Inflammatory macrophage (primary cell): ENCODE measurements around the gene PUS10.

Experiments
- DNase-seq, 2 donors: peaks; one replicate each; pipeline ENCODE4 v3.0.0-alpha.2; 2020 to 2022

PUS10 gene

GRCh38 chr2:60966507-60967405 lies 51.3 kb downstream of the PUS10 start:
- no peak for DNase-seq

GRCh38 chr2:60965499-60965785 lies 52.6 kb downstream of the PUS10 start:
- DNase-seq = no peak

DNA sequence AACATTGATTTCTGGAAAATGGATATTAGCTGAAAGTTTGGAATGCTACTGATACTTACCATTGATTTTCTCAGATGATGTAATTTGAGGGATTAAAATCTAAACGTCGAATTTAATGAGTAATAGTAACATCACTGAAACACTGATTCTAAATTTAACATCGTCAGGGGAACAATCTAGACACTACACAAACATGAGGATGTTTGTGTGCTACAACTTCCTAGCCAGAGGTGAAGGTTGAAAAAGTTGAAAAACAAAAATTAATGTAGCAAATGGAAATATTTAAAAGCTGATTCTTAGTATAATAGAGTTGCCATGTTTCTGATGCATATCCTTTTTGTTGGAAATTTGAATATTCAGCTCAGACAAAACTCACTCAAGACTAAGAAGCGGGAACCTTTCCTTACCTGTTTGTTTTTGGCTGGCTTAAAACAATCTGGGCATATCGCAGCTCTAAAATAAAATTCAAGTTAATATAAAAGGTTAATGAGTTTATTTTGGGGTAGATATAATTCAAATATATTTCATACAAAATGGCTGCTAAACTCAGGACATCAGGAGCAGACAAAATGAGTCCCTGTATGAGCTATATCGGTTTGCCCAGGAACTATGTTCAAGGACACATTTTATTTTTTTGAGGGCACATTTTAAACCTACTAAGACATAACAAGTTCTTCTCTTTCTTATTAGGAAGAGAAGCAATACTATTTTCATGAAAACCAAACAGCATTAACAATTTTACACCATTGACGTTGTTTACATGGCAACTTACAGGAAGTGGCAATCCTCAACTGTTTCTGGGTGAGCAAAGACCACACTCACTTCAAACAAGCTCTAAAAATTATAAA lies 53.2 kb downstream of the PUS10 start:
- DNase-seq = no peak

- no peak for DNase-seq
Measured at GRCh38 chr2:60963190-60963589, 54.9 kb downstream of the PUS10 start.

GRCh38 chr2:60962528-60962927 lies 55.5 kb downstream of the PUS10 start:
- DNase-seq = no peak

DNA sequence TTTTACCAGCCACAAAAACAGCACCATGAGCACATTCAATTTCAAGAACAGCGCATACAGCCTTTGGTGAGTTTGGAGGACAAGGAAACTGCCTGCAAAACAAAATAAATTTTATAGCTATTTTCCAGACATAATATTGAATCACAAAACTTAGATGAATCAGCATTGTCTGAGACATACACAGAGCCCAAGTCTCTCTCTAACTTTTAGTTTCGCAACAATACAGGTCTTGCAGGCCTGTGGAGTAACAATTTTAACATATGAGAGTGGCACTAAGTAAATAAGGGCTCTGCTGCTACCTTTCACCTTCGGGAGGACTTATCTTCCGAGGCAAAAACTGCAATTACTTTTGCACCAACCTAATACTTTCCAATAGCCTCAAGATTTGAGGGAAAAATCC lies 56.6 kb downstream of the PUS10 start:
- DNase-seq = peak in 1 of 2 donors; percentile 5

DNA sequence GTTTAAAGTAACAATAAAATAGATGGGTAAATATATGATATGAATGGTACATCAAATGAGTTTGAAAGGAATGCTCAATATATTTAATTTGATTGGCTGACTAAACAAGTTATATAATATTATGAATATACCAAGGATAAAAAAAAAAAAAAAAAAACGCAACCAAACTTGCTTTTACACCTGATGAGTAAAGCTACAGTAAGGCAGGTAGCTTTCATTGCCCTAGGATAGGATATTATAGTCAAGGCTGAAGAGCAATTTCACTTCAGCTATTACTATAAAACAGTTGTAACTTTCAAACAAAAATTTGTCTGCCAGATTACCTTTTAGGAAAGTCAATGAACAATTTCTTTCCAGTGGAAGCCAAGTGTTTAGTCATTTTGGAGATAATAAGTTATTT lies 57.3 kb downstream of the PUS10 start:
- no peak for DNase-seq

- DNase-seq = no peak
Measured at GRCh38 chr2:60959501-60959900, 58.6 kb downstream of the PUS10 start.

GRCh38 chr2:60958800-60959199 lies 59.3 kb downstream of the PUS10 start:
- DNase-seq = no peak

DNA sequence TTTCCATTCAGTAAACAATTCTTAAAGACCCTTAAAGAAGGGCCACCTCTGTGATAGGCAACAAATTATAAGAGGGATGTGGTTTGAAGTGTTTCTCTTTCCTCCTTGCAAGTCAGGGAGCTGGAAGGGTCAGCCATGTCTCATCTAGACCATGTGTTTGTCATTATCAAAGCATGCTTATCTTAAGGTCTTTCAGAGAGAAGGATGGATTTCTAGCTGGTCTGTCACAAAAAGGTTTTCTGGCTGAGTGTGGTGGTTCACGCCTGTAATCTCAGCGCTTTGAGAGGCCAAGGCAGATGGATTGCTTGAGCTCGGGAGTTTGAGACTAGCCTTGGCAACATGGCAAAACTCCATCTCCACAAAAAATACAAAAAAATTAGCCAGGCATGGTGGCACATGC lies 59.7 kb downstream of the PUS10 start:
- DNase-seq = no peak

GRCh38 chr2:60957643-60958042 lies 60.4 kb downstream of the PUS10 start:
- DNase-seq = no peak

DNA sequence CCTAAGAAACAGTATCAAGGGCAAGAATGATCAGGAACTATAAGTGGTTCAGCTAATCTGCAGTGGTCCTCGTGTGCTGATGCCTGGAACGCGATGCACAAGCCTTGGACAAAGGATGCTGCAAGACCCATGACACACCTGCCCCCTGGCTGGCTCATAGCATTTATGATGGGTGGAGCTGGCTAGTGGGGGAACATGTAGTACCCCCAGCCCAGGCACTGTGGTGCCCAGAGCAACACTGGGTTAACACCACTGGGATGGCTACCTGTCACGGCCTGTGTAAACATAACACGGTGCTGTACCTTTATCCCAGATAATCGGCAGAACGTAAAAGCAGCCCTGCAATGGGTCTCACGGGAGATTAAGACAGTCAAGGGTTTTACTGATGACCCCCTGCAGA lies 60.8 kb downstream of the PUS10 start:
- DNase-seq = no peak

- DNase-seq = no peak
Measured at GRCh38 chr2:60954139-60954538, 63.9 kb downstream of the PUS10 start.

GRCh38 chr2:60948926-60949579 lies 69.0 kb downstream of the PUS10 start:
- no peak for DNase-seq

DNA sequence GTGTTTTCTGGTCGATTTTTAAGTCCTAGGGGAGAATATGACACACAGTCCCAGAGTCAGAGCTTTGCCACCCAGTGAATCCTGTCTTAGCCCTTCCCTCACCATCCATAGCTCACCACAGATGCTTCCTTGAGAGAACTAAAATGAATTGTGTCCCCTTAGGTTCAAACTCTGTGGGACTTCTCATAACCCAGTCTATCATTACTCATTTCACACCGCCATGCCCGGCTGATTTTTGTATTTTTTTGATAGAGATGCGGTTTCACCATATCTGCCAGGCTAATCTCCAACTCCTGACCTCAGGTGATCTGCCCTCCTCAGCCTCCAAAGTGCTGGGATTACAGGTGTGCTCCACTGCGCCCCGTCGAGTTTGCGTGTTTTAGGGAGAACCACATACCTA lies 69.9 kb downstream of the PUS10 start:
- no peak for DNase-seq

DNA sequence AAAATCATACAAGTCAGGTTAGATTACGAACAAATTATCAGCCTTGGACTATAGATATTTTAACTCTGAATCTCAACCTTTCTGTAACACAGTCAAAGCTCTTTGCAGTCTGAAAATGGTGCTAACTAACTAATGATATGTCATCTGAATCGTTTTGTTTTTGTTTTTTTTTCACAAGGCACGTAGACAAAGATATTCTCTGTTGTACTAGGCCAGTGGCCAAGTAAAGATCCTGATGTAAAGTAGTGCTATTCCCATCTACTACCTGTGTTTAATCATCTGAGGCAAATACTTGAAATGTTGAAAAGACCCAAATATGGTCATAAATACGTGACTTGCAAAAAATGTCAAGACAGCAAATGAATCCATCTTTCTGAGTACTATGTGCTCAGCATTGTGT lies 71.0 kb downstream of the PUS10 start:
- DNase-seq = no peak

- DNase-seq = no peak
Measured at GRCh38 chr2:60945341-60945740, 72.7 kb downstream of the PUS10 start.

DNA sequence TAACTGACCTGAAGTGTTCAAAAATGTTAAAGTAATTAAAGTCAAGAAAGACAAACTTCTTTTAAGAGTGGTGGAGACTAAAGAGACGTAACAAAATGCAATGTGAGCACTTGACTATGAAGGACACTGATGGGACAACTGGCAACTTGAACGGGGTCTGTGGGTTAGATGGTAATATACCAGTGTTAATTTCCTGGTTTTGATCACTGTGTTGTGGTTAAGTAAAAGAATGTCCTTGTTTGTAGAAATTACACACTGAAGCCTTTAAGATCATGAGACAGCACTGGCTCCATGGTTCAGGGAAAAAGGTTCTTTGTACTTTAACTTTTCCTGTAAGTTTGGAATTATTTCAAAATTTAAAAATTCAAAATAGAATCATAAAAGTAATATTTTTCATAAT lies 78.4 kb downstream of the PUS10 start:
- DNase-seq = no peak

DNA sequence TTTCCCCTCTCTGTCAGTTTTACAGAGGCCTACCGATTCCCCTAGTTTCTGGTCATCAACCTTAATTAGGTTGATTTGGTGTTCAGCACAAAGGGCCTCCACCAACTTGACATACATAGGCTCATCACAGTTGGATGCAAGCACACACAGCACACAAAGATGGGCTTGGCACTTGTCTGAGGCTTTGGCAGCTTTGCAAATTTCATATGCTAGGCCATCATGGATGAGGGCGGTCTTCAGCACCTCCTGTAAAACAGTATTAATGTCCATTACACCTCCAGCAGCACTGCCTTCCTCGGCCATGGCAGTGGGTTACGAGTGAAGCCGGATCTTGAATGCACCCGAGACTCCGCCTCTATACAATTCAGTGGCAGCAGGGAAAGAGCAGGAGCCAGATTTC lies 79.8 kb downstream of the PUS10 start:
- DNase-seq = no peak

GRCh38 chr2:60936757-60937156 lies 81.3 kb downstream of the PUS10 start:
- DNase-seq = no peak

- DNase-seq = no peak
Measured at GRCh38 chr2:60934165-60934722, 83.8 kb downstream of the PUS10 start.

DNA sequence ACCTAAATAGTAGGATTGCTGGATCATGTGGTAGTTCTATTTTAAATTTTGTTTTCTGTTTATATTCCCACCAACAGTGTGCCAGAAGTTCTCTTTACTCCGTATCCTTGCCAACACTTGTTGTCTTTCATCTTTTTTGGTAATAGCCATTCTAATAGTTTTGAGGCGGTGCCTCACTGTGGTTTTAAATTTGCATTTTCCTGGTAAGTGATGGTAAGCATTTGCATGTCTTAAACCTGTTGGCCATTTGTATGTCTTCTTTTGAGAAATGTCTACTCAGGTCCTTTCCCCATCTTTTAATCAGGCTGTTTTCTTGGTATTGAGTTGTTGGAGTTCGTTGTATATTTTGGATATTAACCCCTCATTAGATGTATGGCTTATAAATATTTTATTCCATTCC lies 85.1 kb downstream of the PUS10 start:
- DNase-seq = no peak

GRCh38 chr2:60932061-60932460 lies 86.0 kb downstream of the PUS10 start:
- peak in 1 of 2 donors; percentile 10 for DNase-seq
